Upper lobe of left lung (tissue), 4 donors: ENCODE data around the gene GGTLC1.

Experiments used
- EP300 ChIP-seq, 4 donors: sonication (generic); formaldehyde crosslinking; IDR thresholded peaks; one replicate each; pipeline ENCODE4 v1.5.1; 2017; ENCODE audit warnings: antibody characterized with exemption in 4 of 4, control low read depth in 2 of 4
- POLR2A ChIP-seq, 4 donors: fragments of 450-650 bp; IDR thresholded peaks; one replicate each; pipeline ENCODE4 v1.5.1; 2016 to 2017; ENCODE audit warnings: antibody characterized with exemption in 4 of 4, mild to moderate bottlenecking in 2 of 4
- POLR2AphosphoS5 ChIP-seq, 2 donors: sonication (generic); formaldehyde crosslinking; IDR thresholded peaks; one replicate each; pipeline ENCODE4 v1.5.1; 2017; ENCODE audit warnings: antibody characterized with exemption in 2 of 2
- TF ChIP-seq, protein P1 (sequence below), 6 experiments: fragments of 450-650 bp in 4 of 6; fragments of 200-600 bp in 2 of 6; sonication (generic) in 2 of 6; IDR thresholded peaks; one replicate each; pipeline ENCODE4 v1.5.1; 2016 to 2019; ENCODE audit warnings: antibody characterized with exemption in 6 of 6

DNA sequence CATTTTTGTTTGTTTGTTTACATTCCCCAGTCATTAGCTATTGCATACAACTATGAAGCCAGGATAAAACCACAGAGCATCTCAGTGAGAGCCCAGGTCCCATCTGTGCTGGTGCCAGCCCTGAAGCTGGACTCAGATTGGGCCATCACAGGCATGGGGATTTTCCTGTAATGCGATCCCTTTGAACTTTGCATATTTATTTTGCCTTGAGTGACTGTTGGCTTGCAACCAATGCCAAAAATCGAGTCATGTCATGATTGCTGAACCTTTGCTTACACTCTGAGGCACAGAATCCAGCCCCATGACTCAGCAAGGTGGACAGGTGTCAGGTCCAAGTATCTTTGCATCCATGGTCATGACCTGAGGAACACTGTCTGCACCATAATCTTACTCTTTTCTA is 46.2 kb upstream of the GGTLC1 start:
- TF ChIP-seq, protein P1, sequence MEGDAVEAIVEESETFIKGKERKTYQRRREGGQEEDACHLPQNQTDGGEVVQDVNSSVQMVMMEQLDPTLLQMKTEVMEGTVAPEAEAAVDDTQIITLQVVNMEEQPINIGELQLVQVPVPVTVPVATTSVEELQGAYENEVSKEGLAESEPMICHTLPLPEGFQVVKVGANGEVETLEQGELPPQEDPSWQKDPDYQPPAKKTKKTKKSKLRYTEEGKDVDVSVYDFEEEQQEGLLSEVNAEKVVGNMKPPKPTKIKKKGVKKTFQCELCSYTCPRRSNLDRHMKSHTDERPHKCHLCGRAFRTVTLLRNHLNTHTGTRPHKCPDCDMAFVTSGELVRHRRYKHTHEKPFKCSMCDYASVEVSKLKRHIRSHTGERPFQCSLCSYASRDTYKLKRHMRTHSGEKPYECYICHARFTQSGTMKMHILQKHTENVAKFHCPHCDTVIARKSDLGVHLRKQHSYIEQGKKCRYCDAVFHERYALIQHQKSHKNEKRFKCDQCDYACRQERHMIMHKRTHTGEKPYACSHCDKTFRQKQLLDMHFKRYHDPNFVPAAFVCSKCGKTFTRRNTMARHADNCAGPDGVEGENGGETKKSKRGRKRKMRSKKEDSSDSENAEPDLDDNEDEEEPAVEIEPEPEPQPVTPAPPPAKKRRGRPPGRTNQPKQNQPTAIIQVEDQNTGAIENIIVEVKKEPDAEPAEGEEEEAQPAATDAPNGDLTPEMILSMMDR (IDR thresholded peaks at IDR 0.05): no peak
- TF ChIP-seq POLR2A (IDR thresholded peaks at IDR 0.05): no peak
- peak in 1 of 2 donors; percentile 20 for TF ChIP-seq POLR2AphosphoS5 (IDR thresholded peaks at IDR 0.05)
- TF ChIP-seq EP300 (IDR thresholded peaks at IDR 0.05): no peak
